Naive thymus-derived CD4-positive, alpha-beta T cell (primary cell): ENCODE measurements around the gene ITIH6. TPM values are rescaled to one million over a fixed set of nuclear protein-coding genes. Genes with fewer than 3 reads are reported as not detected.

Experiments used
- ATAC-seq: fragments of 150-1000 bp; cut with Tn5 transposase; 2 replicates; pipeline ENCODE4 v1.10.0; 2021; ENCODE audit warnings: mild to moderate bottlenecking, moderate library complexity
- CTCF ChIA-PET: fragments of 350-600 bp; sonication (Branson Sonifier 250); formaldehyde crosslinking; loops from one replicate; lab custom pipeline; 2021; ENCODE audit warnings: antibody characterized with exemption; lab: Charles Lee
- POLR2A ChIA-PET: fragments of 350-600 bp; sonication (Branson Sonifier 250); formaldehyde crosslinking; loops from one replicate; lab custom pipeline; 2021; ENCODE audit warnings: antibody characterized with exemption, inconsistent platforms; lab: Charles Lee
- DNase-seq, 9 donors: peaks; one replicate each; pipeline versions ENCODE4 v3.0.0 to v3.0.0-alpha.2; 2020 to 2022; ENCODE audit warnings: mixed read lengths in 1 of 9
- H3K27ac ChIP-seq: one replicate; pipeline ENCODE4 v1.7.0; 2013; ENCODE audit warnings: mild to moderate bottlenecking, low read depth, low read length, moderate library complexity
- H3K27me3 ChIP-seq, 2 donors: one replicate each; pipeline ENCODE4 v1.7.0; 2013; ENCODE audit warnings: low read length in 2 of 2, mild to moderate bottlenecking in 2 of 2, moderate library complexity in 2 of 2; ENCODE audit not compliant: control insufficient read depth in 2 of 2, insufficient read depth in 2 of 2
- H3K36me3 ChIP-seq, 3 experiments: 1 replicate in 2 of 3; 2 replicates in 1 of 3; pipeline ENCODE4 v1.7.0; 2013; ENCODE audit warnings: low read length in 3 of 3, mild to moderate bottlenecking in 3 of 3, moderate library complexity in 1 of 3; ENCODE audit not compliant: insufficient read depth in 3 of 3, control insufficient read depth in 2 of 3
- H3K4me1 ChIP-seq, 2 donors: one replicate each; pipeline ENCODE4 v1.7.0; 2013; ENCODE audit warnings: low read length in 2 of 2, mild to moderate bottlenecking in 2 of 2, moderate library complexity in 1 of 2; ENCODE audit not compliant: control insufficient read depth in 2 of 2, insufficient read depth in 2 of 2
- H3K4me3 ChIP-seq: 2 replicates; pipeline ENCODE4 v1.7.0; 2013; ENCODE audit warnings: mild to moderate bottlenecking, low read length
- H3K9me3 ChIP-seq, 3 experiments: 1 replicate in 2 of 3; 2 replicates in 1 of 3; pipeline ENCODE4 v1.7.0; 2013; ENCODE audit warnings: low read length in 3 of 3; ENCODE audit not compliant: control insufficient read depth in 2 of 3
- H3K27ac Mint-ChIP-seq, 9 donors: one replicate each; pipeline ENCODE4 v1.8.0; 2020 to 2022; ENCODE audit warnings: mixed read lengths in 9 of 9, mild to moderate bottlenecking in 8 of 9, moderate library complexity in 5 of 9, inconsistent platforms in 2 of 9
- H3K27me3 Mint-ChIP-seq, 5 donors: one replicate each; pipeline ENCODE4 v1.8.0; 2021 to 2022; ENCODE audit warnings: mixed read lengths in 5 of 5, mild to moderate bottlenecking in 1 of 5
- H3K36me3 Mint-ChIP-seq, 5 donors: one replicate each; pipeline ENCODE4 v1.8.0; 2020 to 2022; ENCODE audit warnings: mixed read lengths in 5 of 5, mild to moderate bottlenecking in 3 of 5, inconsistent platforms in 1 of 5
- H3K4me1 Mint-ChIP-seq, 7 donors: one replicate each; pipeline ENCODE4 v1.8.0; 2020 to 2022; ENCODE audit warnings: mixed read lengths in 7 of 7, mild to moderate bottlenecking in 3 of 7, inconsistent platforms in 1 of 7
- H3K4me3 Mint-ChIP-seq, 10 donors: one replicate each; pipeline ENCODE4 v1.8.0; 2020 to 2022; ENCODE audit warnings: mild to moderate bottlenecking in 10 of 10, mixed read lengths in 10 of 10, moderate library complexity in 6 of 10, inconsistent platforms in 2 of 10
- H3K9me3 Mint-ChIP-seq, 11 donors: one replicate each; pipeline ENCODE4 v1.8.0; 2020 to 2022; ENCODE audit warnings: mixed read lengths in 11 of 11, mild to moderate bottlenecking in 4 of 11, inconsistent platforms in 1 of 11, moderate library complexity in 1 of 11
- intact Hi-C, 2 donors: fragments of 100-400 bp; cut with micrococcal nuclease; formaldehyde crosslinking; loops; one replicate each; pipeline ENCODE4 v1.15.1; 2023
- polyA plus RNA-seq, 2 donors: library from polyadenylated mRNA; unstranded; fragments of 300-500 nt; fragmentation: Illumina TruSeq; gene quantifications; one replicate each; pipeline ENCODE4 v1.2.3, GENCODE V29; 2021
- total RNA-seq, 6 experiments: library from RNA in 5 of 6; stranded (reverse) in 5 of 6; gene quantifications; 1 replicate in 5 of 6; 2 replicates in 1 of 6; pipeline ENCODE4 v1.2.3 and lab custom pipeline; 2021 to 2026

Gene ITIH6
- total and polyA plus RNA-seq, 7 experiments from 2014 or later = not detected

DNA sequence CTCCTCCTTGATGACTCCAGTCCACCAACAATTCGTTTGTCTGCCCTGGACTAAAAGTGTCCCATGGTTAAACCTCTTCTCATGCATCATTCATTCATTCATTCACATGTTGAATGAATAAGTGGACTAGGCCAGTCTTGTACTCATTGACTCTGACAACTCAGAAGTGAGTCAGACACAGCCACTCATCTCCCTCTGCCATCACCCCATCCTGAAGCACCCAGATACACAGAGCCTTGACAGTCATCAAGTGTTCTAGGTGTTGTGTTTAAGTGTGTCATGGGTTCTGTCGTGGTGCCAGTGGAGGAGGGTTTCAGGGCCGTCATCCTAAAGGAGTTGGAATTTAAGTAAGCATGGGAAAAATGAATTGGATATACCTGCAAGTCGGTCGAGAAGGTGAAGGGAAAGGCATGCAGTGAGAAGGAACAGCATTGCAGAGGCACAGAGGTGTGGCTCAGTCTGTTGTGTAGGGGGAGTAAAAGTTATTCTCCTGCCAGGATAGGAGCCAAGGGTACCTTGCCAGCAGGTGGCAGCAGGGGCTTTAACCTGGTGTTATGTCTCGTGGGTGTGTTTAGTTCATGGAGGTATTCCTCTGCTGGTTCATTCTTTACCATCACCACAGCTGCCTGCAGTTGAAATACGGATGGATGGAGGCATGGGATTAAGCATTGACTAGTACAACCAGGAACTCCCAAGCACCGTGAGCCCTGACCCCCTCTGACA is 27.8 kb upstream of the ITIH6 start:
- Histone ChIP-seq H3K9me3 (no peaks in the 10 kb centered on the region), H3K36me3 (no peaks in the 10 kb centered on the region), H3K4me3 (no peak overlapping the region), H3K27me3 (no peaks in the 10 kb centered on the region), H3K27ac (no peak overlapping the region), H3K4me1 (no peaks in the 10 kb centered on the region)
- DNase-seq (peak in 5 of 9 donors; percentile 21 to 42 (median 27)), ATAC-seq (peak; percentile 51)
- Mint-ChIP-seq H3K4me1 (peaks cover 0 to 4% (median 0%) of the 10 kb centered on the region in 7 donors), H3K27ac (peak overlapping the region in 3 of 9 donors; percentile 1 to 31 (median 30)), H3K27me3 (no peaks in the 10 kb centered on the region), H3K4me3 (no peak overlapping the region), H3K9me3 (peaks cover 0 to 3% (median 0%) of the 10 kb centered on the region in 11 donors), H3K36me3 (no peaks in the 10 kb centered on the region)
- intact Hi-C loops = loop anchor here in 1 of 2 donors (1.0 to 10.0 kb wide), 2 partner anchors 231 to 1419 kb away; no protein-coding TSS in a partner anchor
- ChIA-PET CTCF (no interaction called here), POLR2A (no interaction called here)

DNA sequence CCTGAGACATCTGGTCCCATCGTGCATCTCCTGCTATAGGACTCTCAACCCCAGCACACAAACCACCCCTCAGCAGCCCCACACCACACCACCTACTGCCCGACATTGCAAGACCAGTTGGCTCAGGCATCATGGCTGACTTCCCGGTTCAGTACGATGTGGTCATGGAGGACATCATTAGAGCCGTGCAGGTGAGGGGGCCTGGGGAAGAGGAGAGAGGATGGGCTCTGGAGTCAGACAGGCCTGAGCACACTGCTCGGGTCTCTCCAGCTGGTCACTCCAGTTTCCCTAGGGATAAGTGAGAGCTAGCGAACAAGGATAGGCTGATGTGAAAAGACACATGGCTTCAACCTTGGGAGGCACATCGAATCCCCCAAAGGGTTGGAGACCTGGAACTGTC is 26.7 kb upstream of the ITIH6 start:
- no peak overlapping the region for H3K4me3 Mint-ChIP-seq
- no peak overlapping the region for H3K27ac Mint-ChIP-seq
- intact Hi-C loops = loop anchor here in 1 of 2 donors (10.0 kb wide), 1 partner anchor 1420 kb away; no protein-coding TSS in a partner anchor
- H3K9me3 Mint-ChIP-seq = peaks cover 0 to 3% (median 0%) of the 10 kb centered on the region in 11 donors
- Histone ChIP-seq H3K27me3 (no peaks in the 10 kb centered on the region), H3K4me3 (no peak overlapping the region), H3K27ac (no peak overlapping the region), H3K9me3 (no peaks in the 10 kb centered on the region), H3K4me1 (no peaks in the 10 kb centered on the region), H3K36me3 (no peaks in the 10 kb centered on the region)
- no peaks in the 10 kb centered on the region for H3K27me3 Mint-ChIP-seq
- DNase-seq (no peak), ATAC-seq (no peak)
- ChIA-PET POLR2A (no interaction called here), CTCF (no interaction called here)
- peaks cover 0 to 4% (median 0%) of the 10 kb centered on the region in 7 donors for H3K4me1 Mint-ChIP-seq
- no peaks in the 10 kb centered on the region for H3K36me3 Mint-ChIP-seq

DNA sequence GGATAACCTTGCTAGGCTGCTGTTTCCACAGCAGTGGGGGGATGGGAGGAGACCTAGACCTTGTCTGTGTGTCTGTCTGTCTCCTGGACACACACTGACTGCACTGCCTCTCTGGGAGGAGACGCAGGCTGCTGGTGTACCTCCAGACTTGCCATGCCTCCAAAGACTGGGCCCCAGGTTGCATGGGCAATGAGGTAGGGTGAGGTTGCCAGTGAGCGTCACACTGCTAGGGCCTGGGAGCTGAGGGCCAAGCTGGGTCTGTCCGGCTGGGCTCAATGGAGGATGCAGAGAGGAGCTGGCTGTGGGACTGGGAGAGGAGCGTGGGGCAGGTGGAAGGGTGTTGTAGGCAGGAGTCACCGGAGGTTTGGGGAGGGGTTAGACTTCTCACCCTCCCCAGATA is 26.1 kb upstream of the ITIH6 start:
- Histone ChIP-seq H3K9me3 (no peaks in the 10 kb centered on the region), H3K27me3 (no peaks in the 10 kb centered on the region), H3K27ac (no peak overlapping the region), H3K4me1 (no peaks in the 10 kb centered on the region), H3K4me3 (no peak overlapping the region), H3K36me3 (no peaks in the 10 kb centered on the region)
- intact Hi-C loops = loop anchor here in 1 of 2 donors (10.0 kb wide), 1 partner anchor 1421 kb away; no protein-coding TSS in a partner anchor
- ChIA-PET POLR2A (no interaction called here), CTCF (no interaction called here)
- H3K9me3 Mint-ChIP-seq = peaks cover 0 to 3% (median 0%) of the 10 kb centered on the region in 11 donors
- no peaks in the 10 kb centered on the region for H3K36me3 Mint-ChIP-seq
- no peak overlapping the region for H3K4me3 Mint-ChIP-seq
- H3K4me1 Mint-ChIP-seq = peaks cover 0 to 4% (median 2%) of the 10 kb centered on the region in 7 donors
- no peak overlapping the region for H3K27ac Mint-ChIP-seq
- ATAC-seq = no peak
- DNase-seq = no peak
- H3K27me3 Mint-ChIP-seq = no peaks in the 10 kb centered on the region

- no peak overlapping the region for H3K4me3 ChIP-seq
- peaks cover 0 to 6% (median 5%) of the 10 kb centered on the region in 7 donors for H3K4me1 Mint-ChIP-seq
- H3K36me3 ChIP-seq = no peaks in the 10 kb centered on the region
- no peak overlapping the region for H3K27ac ChIP-seq
- peaks cover 0 to 2% (median 0%) of the 10 kb centered on the region in 11 donors for H3K9me3 Mint-ChIP-seq
- no peak overlapping the region for H3K4me3 Mint-ChIP-seq
- no peak overlapping the region for H3K27ac Mint-ChIP-seq
- POLR2A ChIA-PET = no interaction called here
- ATAC-seq = no peak
- H3K27me3 ChIP-seq = no peaks in the 10 kb centered on the region
- H3K36me3 Mint-ChIP-seq = peaks cover 0 to 5% (median 1%) of the 10 kb centered on the region in 5 donors
- CTCF ChIA-PET = no interaction called here
- H3K9me3 ChIP-seq = no peaks in the 10 kb centered on the region
- no peak for DNase-seq
- intact Hi-C loops = loop anchor here in 1 of 2 donors (10.0 kb wide), 1 partner anchor 1423 kb away; no protein-coding TSS in a partner anchor
- no peaks in the 10 kb centered on the region for H3K27me3 Mint-ChIP-seq
- no peaks in the 10 kb centered on the region for H3K4me1 ChIP-seq
Measured at GRCh38 chrX:54821310-54821709, 23.3 kb upstream of the ITIH6 start.

GRCh38 chrX:54820737-54821136 is 22.7 kb upstream of the ITIH6 start:
- CTCF ChIA-PET = no interaction called here
- H3K36me3 Mint-ChIP-seq = peaks cover 0 to 10% (median 7%) of the 10 kb centered on the region in 5 donors

GRCh38 chrX:54819201-54819600 is 21.1 kb upstream of the ITIH6 start:
- ATAC-seq (no peak), DNase-seq (no peak)
- CTCF ChIA-PET = interaction anchor here (0.6 kb wide), 1 partner anchor 248 kb away, joined by 4 read pairs; no protein-coding TSS in a partner anchor

More at GRCh38 chrX:54820737-54821136, 22.7 kb upstream of the ITIH6 start:
- Histone ChIP-seq H3K4me1 (no peaks in the 10 kb centered on the region), H3K36me3 (peaks cover 0 to 4% (median 0%) of the 10 kb centered on the region in 3 experiments), H3K27ac (no peak overlapping the region), H3K9me3 (no peaks in the 10 kb centered on the region), H3K4me3 (no peak overlapping the region), H3K27me3 (no peaks in the 10 kb centered on the region)
- no peak overlapping the region for H3K4me3 Mint-ChIP-seq
- intact Hi-C loops = loop anchor here in 1 of 2 donors (10.0 kb wide), 1 partner anchor 1424 kb away; no protein-coding TSS in a partner anchor
- peaks cover 0 to 6% (median 5%) of the 10 kb centered on the region in 7 donors for H3K4me1 Mint-ChIP-seq
- peaks cover 0 to 2% (median 0%) of the 10 kb centered on the region in 11 donors for H3K9me3 Mint-ChIP-seq
- H3K27ac Mint-ChIP-seq = no peak overlapping the region
- DNase-seq (no peak), ATAC-seq (no peak)
- H3K27me3 Mint-ChIP-seq = no peaks in the 10 kb centered on the region
- POLR2A ChIA-PET = no interaction called here

More at GRCh38 chrX:54819201-54819600, 21.1 kb upstream of the ITIH6 start:
- no peaks in the 10 kb centered on the region for H3K27me3 ChIP-seq
- H3K36me3 ChIP-seq = peaks cover 0 to 19% (median 0%) of the 10 kb centered on the region in 3 experiments
- Mint-ChIP-seq H3K4me3 (no peak overlapping the region), H3K27ac (no peak overlapping the region), H3K36me3 (peaks cover 2 to 13% (median 9%) of the 10 kb centered on the region in 5 donors), H3K4me1 (peaks cover 0 to 6% (median 5%) of the 10 kb centered on the region in 7 donors), H3K9me3 (peaks cover 0 to 2% (median 0%) of the 10 kb centered on the region in 11 donors), H3K27me3 (no peaks in the 10 kb centered on the region)
- no peaks in the 10 kb centered on the region for H3K9me3 ChIP-seq
- H3K27ac ChIP-seq = no peak overlapping the region
- H3K4me1 ChIP-seq = no peaks in the 10 kb centered on the region
- H3K4me3 ChIP-seq = no peak overlapping the region
- intact Hi-C loops = no loop called here
- POLR2A ChIA-PET = no interaction called here
